GM21576 (cell line): ENCODE data around the gene ARHGAP4.

Source experiments
- ATAC-seq: cut with Tn5 transposase; IDR thresholded peaks from one replicate; pipeline ENCODE4 v1.9.1; 2021; ENCODE audit warnings: mild to moderate bottlenecking, moderate library complexity; ENCODE audit not compliant: unreplicated experiment

The ARHGAP4 gene

DNA sequence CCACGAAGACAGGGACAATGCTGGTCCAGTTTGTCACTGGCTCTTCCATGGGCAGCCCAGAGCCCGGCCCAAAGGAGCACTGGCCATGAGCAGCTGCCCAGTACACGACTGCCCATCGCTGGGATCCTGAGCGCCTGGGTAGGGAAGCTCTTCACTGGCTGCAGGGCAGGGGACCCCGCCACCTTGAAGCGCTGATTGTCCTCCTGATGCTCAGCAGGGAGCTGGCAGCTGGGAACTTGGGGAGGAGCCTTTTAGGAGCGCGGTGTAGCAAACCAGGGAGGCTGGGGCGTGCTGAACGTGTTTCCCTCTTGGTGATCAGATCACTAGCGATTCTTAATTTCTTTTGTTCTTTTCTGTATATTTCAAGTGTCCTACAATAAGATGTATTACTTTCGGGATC, 41.9 kb downstream of the ARHGAP4 start:
- no peak for ATAC-seq

DNA sequence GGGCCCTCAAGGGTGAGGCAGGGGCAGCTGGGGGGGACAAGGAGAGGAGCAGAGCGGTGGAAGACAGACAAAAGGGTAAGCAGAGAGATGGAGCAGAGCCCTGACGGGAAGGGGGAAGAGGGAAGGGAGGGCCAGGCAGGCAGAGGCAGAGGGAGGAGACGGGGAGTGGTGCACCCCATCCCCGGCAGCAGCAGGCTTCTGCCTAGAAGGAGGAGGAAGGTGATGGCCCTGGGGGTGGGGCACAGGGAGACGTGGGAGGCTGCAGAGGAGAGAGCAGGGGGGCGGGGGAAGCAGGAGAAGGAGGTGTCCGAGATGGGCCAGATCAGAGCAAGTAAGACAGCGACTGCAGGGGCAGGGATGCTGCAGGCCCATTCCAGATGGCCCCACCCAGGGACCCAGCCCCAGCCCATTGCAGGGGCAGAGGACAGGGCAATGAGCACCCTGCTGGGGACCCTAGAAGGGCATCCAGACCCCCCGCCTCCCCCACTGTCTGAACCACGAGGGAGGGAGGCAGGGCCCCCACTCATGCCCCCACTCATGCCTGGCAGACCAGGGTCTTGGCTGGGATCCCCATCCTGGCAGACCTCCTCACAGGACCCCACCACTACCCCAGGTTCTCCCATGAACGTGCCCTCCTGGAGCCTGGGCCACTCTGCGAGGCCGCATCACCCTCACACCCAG, 42.8 kb downstream of the ARHGAP4 start:
- ATAC-seq: no peak

DNA sequence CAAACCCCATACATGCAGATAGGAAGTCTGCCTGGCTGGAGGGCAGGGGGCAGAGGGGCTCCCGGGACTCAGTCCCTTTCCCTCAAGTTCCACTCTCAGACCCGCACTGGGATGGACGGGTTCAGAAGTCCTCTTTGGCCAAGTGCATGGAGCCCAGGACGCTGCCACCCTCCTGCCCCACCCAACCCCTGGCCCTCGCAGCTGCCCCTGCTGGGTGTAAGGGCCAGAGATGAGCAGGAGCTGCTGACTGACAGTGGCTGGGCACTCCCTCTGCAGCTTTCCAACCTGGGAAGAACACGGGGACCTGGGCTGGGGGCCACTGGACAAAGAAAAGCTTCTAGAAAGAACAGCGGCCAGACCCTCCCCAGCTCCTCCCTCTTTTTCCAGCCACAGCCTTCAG, 43.5 kb downstream of the ARHGAP4 start:
- ATAC-seq: no peak

DNA sequence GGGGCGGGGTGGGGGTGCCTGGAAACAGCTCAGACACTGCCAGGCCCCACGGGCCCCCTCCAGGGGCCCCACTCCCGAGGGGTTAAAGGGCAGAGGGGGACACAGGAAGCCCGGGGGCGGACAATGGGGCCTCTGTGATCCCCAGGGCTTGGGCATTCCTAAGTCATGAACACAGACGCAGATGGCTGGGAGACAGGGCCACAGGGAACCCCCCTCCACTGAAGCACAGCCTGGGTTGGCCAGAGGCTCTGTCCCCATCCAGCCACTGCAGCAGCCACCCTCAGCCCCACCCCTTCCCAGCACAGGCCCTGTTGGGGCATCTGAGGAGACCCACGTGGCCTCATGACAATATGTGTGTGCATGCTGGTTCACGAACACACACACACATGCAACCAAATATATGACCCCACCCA, 44.0 kb downstream of the ARHGAP4 start:
- no peak for ATAC-seq

DNA sequence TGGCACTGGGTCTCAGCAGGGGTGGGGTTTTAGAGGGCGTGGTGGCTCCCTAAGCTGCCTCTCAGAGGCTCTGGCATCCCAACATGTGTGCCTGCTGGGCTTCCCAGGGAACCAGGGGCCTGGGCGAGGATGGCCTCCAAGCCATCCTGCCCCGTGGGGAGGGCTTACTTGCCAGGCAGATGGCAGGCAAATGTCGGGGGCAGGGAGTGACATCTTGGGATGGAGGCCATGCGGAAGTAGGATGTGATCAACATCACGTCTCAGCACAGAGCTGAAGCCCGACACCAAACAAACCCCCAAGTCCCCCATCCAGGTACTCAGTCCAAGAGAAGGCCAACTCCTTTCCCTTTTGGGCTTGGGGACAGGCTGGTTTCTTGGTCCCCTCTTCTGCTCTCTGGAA, 44.8 kb downstream of the ARHGAP4 start:
- ATAC-seq: no peak

DNA sequence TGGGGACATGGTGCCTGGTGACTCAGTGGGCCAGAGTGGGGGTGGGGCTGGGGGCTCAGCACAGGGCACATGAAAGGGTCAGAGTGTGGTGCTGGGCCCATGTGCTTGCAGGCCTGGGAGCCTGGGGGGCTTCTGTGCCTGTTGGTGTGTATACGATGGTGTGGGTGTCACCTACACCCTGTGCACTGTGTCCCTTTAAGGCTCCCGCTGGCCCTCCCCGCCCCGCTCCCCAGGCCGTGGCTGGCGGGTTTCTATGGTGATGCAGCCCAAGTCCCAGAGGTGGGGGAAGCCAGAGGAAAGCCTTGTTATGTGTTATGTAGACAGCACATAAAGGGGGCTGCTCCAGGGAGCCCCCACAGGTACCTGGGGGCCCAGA, 45.6 kb downstream of the ARHGAP4 start:
- no peak for ATAC-seq

DNA sequence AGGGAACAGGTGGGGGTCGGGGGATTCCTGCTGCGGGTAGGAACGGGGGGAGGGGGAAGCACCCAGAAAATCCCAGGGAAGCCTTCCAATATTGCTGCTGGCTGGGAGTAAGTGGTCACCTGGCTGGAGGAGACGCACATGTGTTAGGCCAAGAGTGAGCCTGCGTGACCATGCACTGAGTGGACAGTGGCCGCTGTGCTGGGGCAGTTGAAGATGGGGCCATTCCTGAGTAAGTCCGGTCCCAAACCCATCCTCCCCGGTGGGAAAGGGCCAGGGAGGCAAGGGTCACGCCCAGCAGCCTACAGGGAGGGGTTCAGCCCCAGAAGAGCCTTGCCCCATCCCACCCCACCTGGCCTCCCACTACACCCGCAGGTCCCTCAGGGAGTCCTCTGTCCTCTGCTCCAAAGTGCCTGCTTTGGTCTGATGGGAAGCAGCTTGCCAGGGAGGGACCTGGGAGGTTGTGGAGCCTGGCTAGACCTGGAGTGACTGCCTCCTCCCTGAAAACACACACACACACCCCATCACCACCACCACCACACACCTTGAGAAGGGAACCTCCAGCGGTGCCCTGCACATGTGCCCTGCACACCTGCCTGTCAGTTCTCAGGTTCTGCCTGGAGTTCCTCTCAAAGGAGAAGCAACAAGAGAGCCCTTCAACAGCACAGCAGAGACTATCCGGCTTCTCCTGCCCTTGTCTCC, 46.2 kb downstream of the ARHGAP4 start:
- ATAC-seq: no peak

DNA sequence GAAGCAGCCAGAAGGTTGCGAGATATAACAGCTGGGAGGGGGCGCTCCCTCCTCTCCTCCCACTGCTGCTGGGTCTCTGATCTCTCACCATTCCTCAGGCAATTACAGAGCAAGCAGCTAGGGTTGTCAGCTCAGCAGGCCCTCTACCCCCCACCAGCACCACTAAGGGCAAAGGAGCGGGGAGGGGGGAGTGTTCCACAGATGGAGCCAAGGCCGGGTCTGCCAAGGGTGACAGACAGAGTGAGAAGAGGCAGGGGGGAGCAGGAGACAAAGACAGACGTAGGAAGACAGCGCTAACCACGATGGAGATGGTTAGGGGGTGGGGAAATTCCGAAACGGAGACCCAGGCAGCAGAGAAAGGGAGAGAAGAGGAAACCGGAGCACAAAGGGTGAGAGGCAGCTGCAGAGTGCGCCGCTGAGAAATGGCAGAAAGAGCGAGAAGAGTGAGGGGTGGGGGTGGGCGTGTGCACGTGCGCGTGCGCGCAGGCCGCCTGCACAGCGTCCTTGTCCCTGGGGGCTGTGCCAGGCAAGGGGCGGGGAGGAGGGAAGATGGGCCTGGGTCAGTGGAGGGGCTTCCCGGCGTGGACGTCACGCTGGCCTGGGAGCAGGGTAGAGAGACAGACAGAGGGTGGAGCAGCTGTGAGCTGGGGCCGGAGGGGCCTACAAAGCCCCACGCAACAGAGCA, 47.0 kb downstream of the ARHGAP4 start:
- ATAC-seq: no peak

DNA sequence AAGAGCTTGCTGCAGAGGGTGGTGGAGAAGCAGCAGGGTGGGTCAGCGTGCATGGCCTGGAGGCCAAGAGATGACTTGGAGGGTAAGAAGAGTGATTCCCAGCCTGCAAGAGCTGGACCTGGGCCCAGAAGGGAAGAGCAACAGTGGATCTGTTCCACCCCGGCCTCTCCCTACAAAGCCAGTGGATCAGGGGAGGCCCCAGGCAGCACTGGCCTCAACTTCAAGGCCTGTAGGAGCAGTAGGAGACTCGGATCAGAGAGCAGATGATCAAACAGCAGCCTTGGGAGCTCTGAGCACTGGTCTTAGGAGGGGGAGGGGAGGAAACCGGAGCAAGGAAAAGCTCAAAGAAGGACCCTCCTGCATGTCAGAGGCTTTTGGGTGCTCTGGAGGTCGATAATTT, 47.7 kb downstream of the ARHGAP4 start:
- ATAC-seq: no peak

DNA sequence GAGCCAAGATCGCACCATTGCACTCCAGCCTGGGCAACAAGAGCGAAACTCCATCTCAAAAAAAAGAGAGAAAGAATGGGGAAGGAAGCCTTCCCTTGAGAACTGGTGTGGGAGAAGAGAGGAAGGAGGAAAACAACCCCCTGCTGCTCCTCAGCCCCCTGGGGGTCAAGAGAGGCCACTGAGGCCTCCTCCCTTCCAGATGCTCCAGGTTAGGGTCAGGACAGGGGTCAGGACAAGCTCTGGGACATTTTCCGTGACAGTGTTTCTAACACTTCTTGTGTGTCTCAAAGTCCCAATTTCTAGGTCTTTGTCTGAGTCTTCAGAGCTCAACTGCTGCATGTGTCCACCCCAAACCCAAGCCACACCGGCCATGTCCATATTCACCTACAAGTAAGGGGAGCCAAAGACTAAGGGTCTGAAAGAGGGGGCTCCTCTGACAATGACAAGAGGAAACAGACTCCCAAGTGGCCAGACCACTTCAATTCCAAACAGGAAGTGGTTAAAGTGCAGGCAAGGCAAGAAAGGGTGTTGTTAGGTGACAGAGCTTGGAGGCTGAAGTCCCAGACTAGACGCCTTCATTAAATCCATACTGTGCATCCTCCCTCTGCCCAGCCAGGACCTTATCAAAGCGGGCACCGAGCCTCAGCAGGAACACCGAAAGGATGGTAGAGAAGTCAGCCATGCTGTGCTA, 48.3 kb downstream of the ARHGAP4 start:
- no peak for ATAC-seq

DNA sequence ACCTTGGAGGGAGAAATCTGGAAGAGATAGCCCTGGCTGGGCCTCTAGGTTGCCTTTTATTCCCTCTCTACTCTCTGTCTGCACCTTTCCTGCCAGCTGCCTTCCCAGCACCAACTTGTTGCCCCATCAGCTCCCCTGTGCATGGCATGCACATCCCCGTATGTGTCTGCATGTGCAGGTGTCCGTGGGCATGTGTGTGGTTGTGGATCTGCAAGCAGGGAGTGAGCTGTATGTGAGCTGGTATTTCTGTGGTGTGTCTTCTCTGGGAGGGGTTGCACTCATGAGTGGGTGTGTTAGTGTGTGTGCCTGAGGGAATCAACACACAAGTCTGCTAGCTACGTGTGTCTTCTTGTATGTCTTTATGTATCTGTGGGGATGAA, 50.0 kb downstream of the ARHGAP4 start:
- no peak for ATAC-seq

DNA sequence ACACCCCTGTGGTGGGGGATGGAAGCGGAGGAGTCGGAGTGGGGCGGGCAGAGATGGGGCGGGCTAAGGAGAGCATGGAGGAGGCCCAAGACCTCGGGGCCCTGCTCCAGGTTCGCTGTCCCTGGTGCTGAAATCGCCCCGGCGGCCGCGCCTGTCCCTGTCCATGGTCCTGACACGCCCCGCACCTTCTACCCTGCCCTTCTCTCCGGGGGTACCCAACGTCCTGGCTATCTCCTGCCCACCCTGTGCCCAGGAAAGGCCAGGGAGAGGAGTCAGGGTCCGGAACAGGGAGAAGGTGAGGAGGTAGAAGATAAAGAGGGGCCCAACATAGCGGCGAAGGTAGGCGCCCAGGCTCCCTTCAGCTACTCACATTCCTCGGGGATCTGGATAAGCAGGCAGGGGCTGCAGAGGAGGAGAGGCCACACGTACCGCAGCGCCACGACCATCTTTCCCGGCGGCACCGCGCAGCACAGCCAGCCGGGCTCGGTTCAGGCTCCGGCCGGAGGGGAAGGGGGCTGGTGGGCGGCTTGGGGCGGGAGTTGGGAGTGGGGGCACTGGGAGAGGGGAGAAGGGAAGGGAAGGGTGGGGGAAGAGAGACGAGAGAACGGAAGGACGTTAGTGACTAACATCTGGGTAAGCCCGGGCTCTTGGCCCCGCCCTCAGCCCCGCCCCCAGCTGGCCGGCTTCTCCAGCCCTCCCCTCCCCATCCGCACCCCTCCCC, 50.5 kb downstream of the ARHGAP4 start:
- ATAC-seq: no peak

DNA sequence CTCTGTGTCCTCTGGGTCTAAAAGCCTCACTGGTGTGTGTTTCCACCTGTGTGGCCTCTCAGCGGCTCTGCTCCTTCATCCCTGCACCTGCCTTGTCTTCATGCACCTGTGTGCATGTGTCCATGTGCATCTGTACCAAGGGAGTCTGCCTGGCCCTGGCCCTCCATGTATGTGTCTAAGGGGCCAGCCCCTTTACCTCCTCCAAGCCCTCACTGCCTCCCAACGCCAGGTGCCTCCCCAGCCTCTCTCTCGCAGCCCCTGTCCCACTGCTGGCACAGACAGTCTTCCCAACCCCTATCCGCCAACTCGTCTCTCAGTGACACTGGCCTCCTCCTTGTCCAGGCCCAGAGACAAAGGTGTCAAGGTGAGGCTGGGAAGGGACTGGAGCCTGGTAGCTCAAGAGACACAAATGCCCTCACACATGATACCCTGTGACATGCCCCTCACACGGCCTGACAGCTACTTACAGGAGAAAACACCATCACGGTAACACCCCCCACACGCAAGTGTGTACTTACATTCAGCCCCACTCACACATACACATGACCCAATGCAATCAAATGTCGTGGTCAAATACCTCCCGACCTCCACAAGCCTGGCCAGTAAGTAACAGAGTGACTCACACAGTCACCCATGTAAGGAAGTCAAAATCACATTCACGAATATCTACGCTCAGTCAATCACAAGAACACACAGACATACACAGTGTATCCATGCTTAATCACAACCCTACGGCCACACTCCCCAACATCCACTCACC, 51.5 kb downstream of the ARHGAP4 start:
- no peak for ATAC-seq

DNA sequence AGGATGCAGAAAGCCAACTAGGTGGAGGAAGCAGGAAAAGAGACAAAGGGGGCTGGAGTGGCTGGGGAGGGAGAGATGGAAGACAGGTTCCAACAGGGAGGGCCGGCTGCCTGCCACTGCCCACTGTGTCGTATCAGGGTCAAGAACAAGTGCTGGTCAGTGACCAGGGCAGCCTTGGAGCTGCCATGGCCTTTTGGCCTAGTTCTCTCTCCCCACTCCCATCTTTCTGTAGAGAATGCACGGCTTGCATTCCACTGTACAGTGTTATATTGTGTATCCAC, 52.0 kb downstream of the ARHGAP4 start:
- no peak for ATAC-seq

DNA sequence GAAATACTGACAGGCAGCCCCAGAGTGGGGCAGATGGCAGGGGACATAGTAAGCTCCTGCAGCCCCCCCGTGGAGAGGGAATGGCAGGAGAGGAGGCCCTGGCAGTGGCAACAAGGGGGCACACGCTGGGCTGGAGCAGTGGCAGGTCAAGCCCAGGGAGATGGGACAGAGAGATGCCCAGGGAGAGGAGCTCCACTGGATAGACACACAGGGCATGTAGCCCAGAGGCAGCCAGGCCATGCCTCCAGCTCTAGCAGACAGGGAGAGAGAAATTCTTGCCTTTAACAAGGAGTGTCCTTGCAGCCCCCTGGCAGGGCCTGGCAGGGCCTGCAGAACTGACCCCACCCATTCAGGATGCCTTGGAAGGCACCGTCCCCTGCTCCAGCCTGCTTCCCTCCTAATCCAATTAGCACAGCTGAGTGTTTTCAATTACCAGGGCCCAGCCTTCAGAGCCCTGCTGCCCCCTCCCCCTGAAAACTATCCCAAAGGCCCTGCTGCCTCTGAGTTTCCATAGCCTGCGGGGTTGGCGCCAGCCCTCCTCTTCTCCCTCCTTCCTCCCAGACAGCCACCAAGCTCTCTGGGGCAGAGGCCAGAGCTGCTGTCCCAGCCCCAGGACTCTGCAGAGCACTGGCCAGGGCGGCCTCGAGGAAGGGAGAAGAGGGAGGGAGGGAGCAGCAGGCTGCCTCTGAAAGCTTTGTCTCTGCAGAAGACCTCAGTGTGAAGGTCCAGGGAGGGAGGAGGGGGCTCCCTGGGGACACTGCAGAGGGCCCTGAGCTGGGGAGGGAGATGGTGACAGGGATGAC, 52.6 kb downstream of the ARHGAP4 start:
- ATAC-seq: no peak

DNA sequence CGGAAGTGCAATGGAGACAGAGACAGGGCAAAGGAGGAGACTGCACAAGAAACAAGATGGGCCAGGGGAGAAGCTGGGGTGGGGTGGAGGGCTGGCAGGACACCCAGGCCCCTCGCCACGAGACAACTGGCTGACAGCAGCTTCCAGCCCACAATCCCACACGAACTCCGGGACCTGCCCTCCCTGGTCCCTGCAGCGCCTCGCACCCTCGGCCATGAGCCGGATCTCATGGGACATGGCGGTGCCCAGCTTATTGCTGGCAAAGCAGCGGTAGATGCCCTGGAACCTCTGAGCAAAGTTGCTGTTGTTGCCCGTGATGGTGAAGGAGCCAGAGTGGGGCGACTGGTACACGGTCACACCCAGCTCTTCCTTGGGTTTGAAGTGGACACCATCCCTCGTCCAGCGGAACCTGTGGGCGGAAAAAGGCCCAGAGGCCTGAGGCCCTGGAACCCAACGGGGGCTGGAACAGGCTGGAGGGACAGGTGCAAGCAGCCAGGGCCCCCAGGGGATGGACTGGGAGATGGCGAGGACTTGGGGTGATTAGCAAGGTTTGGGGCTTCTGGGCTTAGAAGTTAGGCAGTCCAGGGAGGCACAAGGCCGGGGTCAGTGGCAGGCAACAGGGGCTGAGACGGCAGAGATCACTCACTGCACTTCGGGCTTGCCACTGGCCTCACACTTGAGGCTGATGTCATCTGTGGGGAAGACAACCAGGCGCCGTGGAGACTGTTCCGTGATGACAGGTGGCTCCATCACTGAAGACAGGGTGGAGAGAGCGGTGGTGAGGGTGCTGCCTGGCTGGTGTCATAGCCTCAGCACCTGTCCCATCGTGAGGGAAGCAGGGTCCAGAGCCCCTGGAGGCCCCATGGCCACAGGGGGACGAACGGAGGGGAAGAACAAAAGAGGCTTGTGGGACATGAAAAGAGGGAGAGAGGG, 53.9 kb downstream of the ARHGAP4 start:
- ATAC-seq: no peak

DNA sequence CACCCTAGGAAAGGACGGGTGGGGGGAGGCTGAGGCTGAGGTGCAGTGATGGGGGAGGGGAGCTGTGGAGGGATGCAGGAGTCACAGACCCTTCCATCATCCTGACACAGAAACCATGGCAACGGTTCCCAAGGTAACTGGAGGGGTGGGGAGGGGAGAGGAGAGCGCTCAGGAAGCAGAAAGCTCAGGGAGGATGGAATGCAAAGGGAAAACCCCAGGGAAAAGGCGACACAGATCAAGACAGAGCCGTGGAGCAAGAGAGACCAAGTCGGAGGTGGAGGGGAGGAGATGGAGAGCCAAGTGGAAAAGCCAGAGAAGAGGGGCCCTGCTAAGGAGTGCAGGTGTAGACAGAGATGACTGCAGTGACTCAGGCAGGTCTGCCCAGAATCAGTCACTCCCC, 54.6 kb downstream of the ARHGAP4 start:
- ATAC-seq: no peak

DNA sequence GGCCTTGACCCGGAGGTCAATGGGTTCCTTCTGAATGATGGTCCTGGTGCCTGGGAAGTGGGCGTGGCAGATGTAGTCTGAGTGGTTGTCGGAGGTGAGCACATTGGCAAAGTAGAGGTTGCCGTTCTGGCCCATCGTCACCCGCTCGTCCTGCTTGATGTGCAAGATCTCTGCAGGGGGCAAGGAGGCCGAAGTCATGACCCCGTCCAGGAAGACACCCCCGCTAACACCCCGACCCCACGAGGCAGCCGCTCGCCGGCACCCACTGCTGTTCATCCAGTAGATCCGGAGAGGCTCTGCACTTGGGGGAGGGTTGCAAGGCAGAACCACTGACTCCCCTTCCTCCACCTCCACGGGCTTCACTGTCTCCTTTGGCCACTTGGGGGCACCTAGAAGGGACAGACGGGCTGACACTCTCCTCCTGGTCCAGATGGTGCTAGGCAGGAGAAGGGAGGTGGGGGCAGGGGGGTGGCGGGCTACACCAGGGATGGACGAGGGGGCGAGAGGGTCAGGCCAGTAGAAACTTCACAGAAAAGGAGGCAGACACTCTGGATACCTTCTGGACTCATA, 55.2 kb downstream of the ARHGAP4 start:
- no peak for ATAC-seq
